Keratinocyte (primary cell): ENCODE measurements around the gene ZHX3. TPM values are rescaled to one million over a fixed set of nuclear protein-coding genes. Genes with fewer than 3 reads are reported as not detected.

Experiments
- DNase-seq: peaks from one replicate; pipeline ENCODE4 v3.0.0-alpha.2; 2011; ENCODE audit warnings: low read depth, missing footprints, low spot score
- FAIRE-seq: peaks from 2 replicates; lab custom pipeline; 2011; peaks lifted over from hg19 to GRCh38; lab: Jason Lieb, UNC
- H2AFZ ChIP-seq: 2 replicates; pipeline ENCODE4 v1.6.0; 2012; ENCODE audit warnings: low read length, control low read depth, inconsistent platforms; ENCODE audit not compliant: control insufficient read depth
- H3K27ac ChIP-seq: 2 replicates; pipeline ENCODE4 v1.5.1; 2011; ENCODE audit warnings: low read length; ENCODE audit not compliant: control insufficient read depth, insufficient read depth
- H3K27me3 ChIP-seq: 3 replicates; pipeline ENCODE4 v1.6.0; 2011; ENCODE audit warnings: low read length; ENCODE audit not compliant: control insufficient read depth, insufficient read depth; ENCODE audit errors: extremely low read depth
- H3K36me3 ChIP-seq, 2 experiments: 2 replicates in 1 of 2; 3 replicates in 1 of 2; pipeline ENCODE4 v1.5.1; 2011; ENCODE audit warnings: low read length in 2 of 2, mild to moderate bottlenecking in 1 of 2; ENCODE audit not compliant: control insufficient read depth in 2 of 2, insufficient read depth in 2 of 2; ENCODE audit errors: extremely low read depth in 1 of 2
- H3K4me1 ChIP-seq: 3 replicates; pipeline ENCODE4 v1.5.1; 2011; ENCODE audit warnings: low read length; ENCODE audit not compliant: control insufficient read depth, insufficient read depth; ENCODE audit errors: extremely low read depth
- H3K4me2 ChIP-seq: 3 replicates; pipeline ENCODE4 v1.6.0; 2011; ENCODE audit warnings: low read depth, low read length; ENCODE audit not compliant: control insufficient read depth, insufficient read depth; ENCODE audit errors: extremely low read depth
- H3K4me3 ChIP-seq, 3 experiments: fragments of 200-600 bp in 1 of 3; sonication (generic) in 1 of 3; 2 replicates in 2 of 3; 3 replicates in 1 of 3; pipeline ENCODE4 v1.5.1; 2011 to 2016; ENCODE audit warnings: low read length in 3 of 3, mild to moderate bottlenecking in 3 of 3, control low read depth in 2 of 3, inconsistent platforms in 1 of 3, low read depth in 1 of 3, mixed read lengths in 1 of 3, mixed run types in 1 of 3, moderate library complexity in 1 of 3; ENCODE audit not compliant: control insufficient read depth in 2 of 3, insufficient read depth in 2 of 3; ENCODE audit errors: extremely low read depth in 1 of 3
- H3K79me2 ChIP-seq: 2 replicates; pipeline ENCODE4 v1.6.0; 2012; ENCODE audit warnings: low read length; ENCODE audit not compliant: control insufficient read depth, insufficient read depth
- H3K9ac ChIP-seq: 3 replicates; pipeline ENCODE4 v1.6.0; 2011; ENCODE audit warnings: low read length; ENCODE audit not compliant: control insufficient read depth, insufficient read depth; ENCODE audit errors: extremely low read depth
- H3K9me1 ChIP-seq: 3 replicates; pipeline ENCODE4 v1.6.0; 2011; ENCODE audit warnings: low read length; ENCODE audit not compliant: control insufficient read depth, insufficient read depth; ENCODE audit errors: extremely low read depth
- H3K9me3 ChIP-seq: 2 replicates; pipeline ENCODE4 v1.5.1; 2012; ENCODE audit warnings: low read depth, low read length; ENCODE audit not compliant: control insufficient read depth
- H4K20me1 ChIP-seq: 3 replicates; pipeline ENCODE4 v1.6.0; 2011; ENCODE audit warnings: low read length; ENCODE audit not compliant: control insufficient read depth, insufficient read depth; ENCODE audit errors: extremely low read depth
- EZH2 ChIP-seq: IDR thresholded peaks from one replicate; pipeline ENCODE4 v1.6.1; 2012; ENCODE audit warnings: inconsistent platforms, mild to moderate bottlenecking, low read length, moderate library complexity
- dilution Hi-C: fragments of 300-500 bp; cut with MboI; formaldehyde crosslinking; loops from one replicate; pipeline ENCODE4 v1.7.0; 2020; ENCODE audit warnings: low sequenced_read_pairs; ENCODE audit not compliant: extremely low pct_ligation_motif_present
- polyA plus RNA-seq, 5 experiments: library from polyadenylated mRNA; depleted of rRNA in 3 of 5; stranded (reverse) in 3 of 5; stranded (forward) in 1 of 5; unstranded in 1 of 5; fragments of >200 nt; gene quantifications; 1 replicate in 1 of 5; 2 replicates in 3 of 5; 3 replicates in 1 of 5; pipeline versions ENCODE4 v1.2.1 to v1.2.3, GENCODE V29; 2011 to 2012; ENCODE audit warnings: missing spikeins in 2 of 5, low read depth in 1 of 5, low replicate concordance in 1 of 5
- TF ChIP-seq, protein P1 (sequence below), 3 experiments: IDR thresholded peaks in 1 of 3; conservative IDR thresholded peaks in 1 of 3; optimal IDR thresholded peaks in 1 of 3; 2 replicates in 2 of 3; 3 replicates in 1 of 3; pipeline versions ENCODE3 to v1.5.1; 2011; ENCODE audit warnings: low read length in 3 of 3, mild to moderate bottlenecking in 3 of 3, moderate library complexity in 2 of 3, control low read depth in 1 of 3, inconsistent platforms in 1 of 3; ENCODE audit not compliant: insufficient read depth in 2 of 3; ENCODE audit errors: extremely low read depth in 1 of 3

ZHX3 gene
- polyA plus RNA-seq, 1 donor (not counting 4 experiments of a cell fraction or from before 2014, with no cell fraction given): 16.5 TPM

DNA sequence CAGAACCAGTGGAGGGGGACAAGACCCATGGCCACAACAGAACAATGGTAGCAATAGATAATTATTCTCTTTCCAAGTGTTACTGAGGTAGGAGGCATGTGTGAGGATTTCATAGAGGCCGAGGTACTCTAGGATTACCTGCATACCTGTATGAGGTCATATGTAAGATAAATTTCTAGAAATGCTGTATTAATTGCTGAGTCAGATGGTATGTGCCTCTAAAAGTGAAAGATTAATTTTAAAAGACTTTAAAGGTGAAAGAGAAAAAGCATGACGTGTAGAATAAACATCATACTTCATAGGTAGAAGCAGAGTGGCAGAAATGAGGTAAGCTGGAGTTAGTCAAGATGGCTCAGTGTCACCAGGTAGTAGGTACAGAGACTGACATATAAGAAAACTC, 51.6 kb downstream of the ZHX3 start:
- Histone ChIP-seq H3K79me2 (no peaks in the 10 kb centered on the region), H4K20me1 (no peaks in the 10 kb centered on the region), H3K27ac (no peak overlapping the region), H3K4me3 (no peak overlapping the region), H2AFZ (no peak overlapping the region), H3K27me3 (no peaks in the 10 kb centered on the region), H3K4me1 (peaks cover 6% of the 10 kb centered on the region), H3K9ac (no peak overlapping the region), H3K36me3 (peaks cover 1 to 3% of the 10 kb centered on the region in 2 experiments), H3K4me2 (no peak overlapping the region), H3K9me3 (no peaks in the 10 kb centered on the region), H3K9me1 (no peaks in the 10 kb centered on the region)
- DNase-seq: no peak
- TF ChIP-seq EZH2: no peak
- TF ChIP-seq, protein P1, sequence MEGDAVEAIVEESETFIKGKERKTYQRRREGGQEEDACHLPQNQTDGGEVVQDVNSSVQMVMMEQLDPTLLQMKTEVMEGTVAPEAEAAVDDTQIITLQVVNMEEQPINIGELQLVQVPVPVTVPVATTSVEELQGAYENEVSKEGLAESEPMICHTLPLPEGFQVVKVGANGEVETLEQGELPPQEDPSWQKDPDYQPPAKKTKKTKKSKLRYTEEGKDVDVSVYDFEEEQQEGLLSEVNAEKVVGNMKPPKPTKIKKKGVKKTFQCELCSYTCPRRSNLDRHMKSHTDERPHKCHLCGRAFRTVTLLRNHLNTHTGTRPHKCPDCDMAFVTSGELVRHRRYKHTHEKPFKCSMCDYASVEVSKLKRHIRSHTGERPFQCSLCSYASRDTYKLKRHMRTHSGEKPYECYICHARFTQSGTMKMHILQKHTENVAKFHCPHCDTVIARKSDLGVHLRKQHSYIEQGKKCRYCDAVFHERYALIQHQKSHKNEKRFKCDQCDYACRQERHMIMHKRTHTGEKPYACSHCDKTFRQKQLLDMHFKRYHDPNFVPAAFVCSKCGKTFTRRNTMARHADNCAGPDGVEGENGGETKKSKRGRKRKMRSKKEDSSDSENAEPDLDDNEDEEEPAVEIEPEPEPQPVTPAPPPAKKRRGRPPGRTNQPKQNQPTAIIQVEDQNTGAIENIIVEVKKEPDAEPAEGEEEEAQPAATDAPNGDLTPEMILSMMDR (optimal IDR thresholded peaks at IDR 0.05 in 1 of 3, IDR thresholded peaks at IDR 0.05 in 1 of 3, conservative IDR thresholded peaks at IDR 0.05 in 1 of 3; ENCODE audit: extremely low read depth in 1 of 3, insufficient read depth in 2 of 3, low read length in 3 of 3): no peak
- dilution Hi-C loops: no loop called here
- FAIRE-seq: no peak

DNA sequence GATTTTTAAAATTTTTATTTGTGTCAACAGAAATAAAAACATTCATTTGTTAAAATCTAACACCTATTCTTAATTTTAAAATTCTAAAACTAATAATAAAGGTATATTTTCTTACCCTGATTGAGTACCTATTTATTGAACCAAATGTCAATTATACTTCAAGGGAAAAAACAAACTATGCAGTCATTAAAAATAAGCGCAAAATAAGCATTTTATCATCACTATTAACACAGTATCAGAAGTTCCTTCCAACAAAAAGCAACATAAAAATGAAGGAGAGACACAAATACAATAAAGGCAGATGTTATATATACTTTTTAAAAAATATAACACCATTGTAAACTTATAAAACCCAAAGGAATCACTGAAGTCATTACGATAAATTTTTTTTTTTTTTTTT, 52.7 kb downstream of the ZHX3 start:
- no peak for FAIRE-seq
- Histone ChIP-seq H3K9ac (no peak overlapping the region), H3K27me3 (no peaks in the 10 kb centered on the region), H4K20me1 (no peaks in the 10 kb centered on the region), H3K36me3 (peaks cover 1 to 3% of the 10 kb centered on the region in 2 experiments), H3K4me3 (no peak overlapping the region), H2AFZ (no peak overlapping the region), H3K9me3 (no peaks in the 10 kb centered on the region), H3K4me1 (peaks cover 6% of the 10 kb centered on the region), H3K27ac (no peak overlapping the region), H3K79me2 (no peaks in the 10 kb centered on the region), H3K4me2 (no peak overlapping the region), H3K9me1 (no peaks in the 10 kb centered on the region)
- DNase-seq: no peak
- dilution Hi-C loops: no loop called here
- TF ChIP-seq, protein P1 (optimal IDR thresholded peaks at IDR 0.05 in 1 of 3, IDR thresholded peaks at IDR 0.05 in 1 of 3, conservative IDR thresholded peaks at IDR 0.05 in 1 of 3; ENCODE audit: extremely low read depth in 1 of 3, insufficient read depth in 2 of 3, low read length in 3 of 3): no peak
- no peak for TF ChIP-seq EZH2
